DND-41 (cell line): ENCODE results near the gene DOC2A.
"Not testable (repeated sequence)": the region's sequence is repeated elsewhere in the genome, so short reads cannot be mapped to it uniquely, and the experiment has no call there.

Experiments used
- ATAC-seq: fragments of 200-7000 bp; cut with Tn5 transposase; 3 replicates; pipeline ENCODE4 v1.9.1; 2021; ENCODE audit warnings: low read depth; ENCODE audit not compliant: insufficient read depth
- DNase-seq: peaks from one replicate; pipeline ENCODE4 v3.0.0-alpha.2; 2020
- H2AFZ ChIP-seq: 2 replicates; pipeline ENCODE4 v1.6.0; 2012; ENCODE audit warnings: low read depth, low read length
- H3K27ac ChIP-seq: 2 replicates; pipeline ENCODE4 v1.5.1; 2012; ENCODE audit warnings: low read length, inconsistent platforms
- H3K27me3 ChIP-seq: fragments of 200-600 bp; sonication (generic); 2 replicates; pipeline ENCODE4 v1.6.0; 2012; ENCODE audit warnings: low read length, mild to moderate bottlenecking, inconsistent platforms; ENCODE audit not compliant: insufficient read depth, poor library complexity
- H3K36me3 ChIP-seq: 2 replicates; pipeline ENCODE4 v1.5.1; 2012; ENCODE audit warnings: low read length, inconsistent platforms; ENCODE audit not compliant: insufficient read depth
- H3K4me1 ChIP-seq: 2 replicates; pipeline ENCODE4 v1.5.1; 2012; ENCODE audit warnings: mild to moderate bottlenecking, low read length; ENCODE audit not compliant: insufficient read depth
- H3K4me2 ChIP-seq: 2 replicates; pipeline ENCODE4 v1.6.0; 2012; ENCODE audit warnings: mild to moderate bottlenecking, moderate library complexity, low read length, inconsistent platforms; ENCODE audit not compliant: insufficient read depth
- H3K4me3 ChIP-seq, 2 experiments: fragments of 200-600 bp in 1 of 2; shearing (Covaris generic) in 1 of 2; 2 replicates each; pipeline ENCODE4 v1.5.1; 2012 to 2016; ENCODE audit warnings: inconsistent platforms in 2 of 2, low read length in 2 of 2, mild to moderate bottlenecking in 2 of 2, low read depth in 1 of 2, moderate library complexity in 1 of 2
- H3K79me2 ChIP-seq: 2 replicates; pipeline ENCODE4 v1.6.0; 2012; ENCODE audit warnings: low read length, inconsistent platforms; ENCODE audit not compliant: insufficient read depth
- H3K9ac ChIP-seq: 2 replicates; pipeline ENCODE4 v1.6.0; 2012; ENCODE audit warnings: low read depth, mild to moderate bottlenecking, inconsistent platforms, low read length, moderate library complexity
- H3K9me3 ChIP-seq: 2 replicates; pipeline ENCODE4 v1.5.1; 2012; ENCODE audit warnings: low read length, moderate library complexity, mild to moderate bottlenecking, inconsistent platforms; ENCODE audit not compliant: insufficient read depth, severe bottlenecking
- H4K20me1 ChIP-seq: 2 replicates; pipeline ENCODE4 v1.6.0; 2012; ENCODE audit warnings: low read length; ENCODE audit not compliant: insufficient read depth
- EZH2 ChIP-seq: IDR thresholded peaks from 3 replicates; pipeline ENCODE4 v1.6.1; 2012; ENCODE audit warnings: borderline replicate concordance, low read depth, mild to moderate bottlenecking, moderate library complexity, low read length, inconsistent platforms; ENCODE audit not compliant: severe bottlenecking
- TF ChIP-seq, protein P1 (sequence below): IDR thresholded peaks from 2 replicates; pipeline ENCODE4 v1.5.1; 2012; ENCODE audit warnings: borderline replicate concordance, low read length, moderate library complexity, mild to moderate bottlenecking; ENCODE audit not compliant: poor library complexity, severe bottlenecking; ENCODE audit errors: extremely low read depth

Gene DOC2A

DNA sequence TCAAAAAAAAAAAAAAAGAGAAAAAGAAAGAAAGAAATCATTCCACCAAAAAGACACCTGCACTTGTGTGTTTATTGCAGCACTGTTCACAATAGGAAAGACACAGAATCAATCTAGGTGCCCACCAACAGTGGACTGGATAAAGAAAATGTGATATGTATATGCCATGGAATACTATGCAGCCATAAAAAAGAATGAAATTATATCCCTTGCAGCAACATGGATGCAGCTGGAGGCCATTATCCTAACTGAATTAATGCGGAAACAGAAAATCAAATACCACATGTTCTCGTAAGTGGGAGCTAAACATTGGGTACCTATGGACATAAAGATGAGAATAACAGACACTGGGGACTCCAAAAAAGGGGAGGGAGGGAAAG, 6.4 kb upstream of the DOC2A start:
- H3K4me1 ChIP-seq, result peaks cover 16% of the 10 kb centered on the region
- no peaks in the 10 kb centered on the region for H3K27me3 ChIP-seq
- no peaks in the 10 kb centered on the region for H3K36me3 ChIP-seq
- H3K4me3 ChIP-seq, result no peak overlapping the region
- H3K9ac ChIP-seq, result no peak overlapping the region
- no peaks in the 10 kb centered on the region for H3K79me2 ChIP-seq
- ATAC-seq (no peak), DNase-seq (no peak)
- no peak overlapping the region for H3K4me2 ChIP-seq
- H3K9me3 ChIP-seq, result no peaks in the 10 kb centered on the region
- no peak overlapping the region for H2AFZ ChIP-seq
- TF ChIP-seq EZH2, result no peak
- H3K27ac ChIP-seq, result no peak overlapping the region
- H4K20me1 ChIP-seq, result no peaks in the 10 kb centered on the region

DNA sequence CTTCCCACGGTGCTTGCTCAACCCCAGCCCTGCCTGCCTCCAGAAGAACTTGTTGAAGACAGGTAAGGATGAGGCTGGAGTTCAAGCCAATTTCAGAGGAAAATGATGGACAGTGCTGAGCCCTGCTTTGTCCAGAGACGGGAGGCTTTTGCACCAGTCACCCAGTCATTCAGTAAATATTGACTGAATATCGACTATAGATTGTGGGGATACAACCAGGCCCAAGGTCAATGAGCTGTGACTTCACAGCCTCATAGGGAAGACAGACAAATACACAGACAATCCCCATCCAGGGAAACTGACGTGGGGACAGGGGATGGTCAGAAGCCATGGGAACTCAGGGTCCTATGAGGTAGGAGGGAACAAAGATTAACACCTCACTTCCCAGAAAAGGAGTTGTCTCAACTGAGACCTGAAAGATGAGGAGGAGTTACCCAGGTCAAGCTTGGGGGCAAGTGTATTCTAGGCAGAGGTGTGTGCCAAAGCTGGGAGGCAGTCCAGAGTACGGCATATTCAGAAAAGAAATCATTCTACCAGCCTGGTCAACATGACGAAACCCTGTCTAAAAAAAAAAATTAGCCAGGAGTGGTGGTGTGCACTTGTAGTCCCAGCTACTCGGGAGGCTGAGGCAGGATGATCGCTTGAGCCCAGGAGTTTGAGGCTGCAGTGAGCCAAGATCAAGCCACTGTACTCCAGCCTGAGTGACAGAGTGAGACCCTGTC, 5.9 kb upstream of the DOC2A start:
- no peak overlapping the region for H3K4me3 ChIP-seq
- no peaks in the 10 kb centered on the region for H3K79me2 ChIP-seq
- no peaks in the 10 kb centered on the region for H3K9me3 ChIP-seq
- H3K27me3 ChIP-seq, result no peaks in the 10 kb centered on the region
- TF ChIP-seq, protein P1, sequence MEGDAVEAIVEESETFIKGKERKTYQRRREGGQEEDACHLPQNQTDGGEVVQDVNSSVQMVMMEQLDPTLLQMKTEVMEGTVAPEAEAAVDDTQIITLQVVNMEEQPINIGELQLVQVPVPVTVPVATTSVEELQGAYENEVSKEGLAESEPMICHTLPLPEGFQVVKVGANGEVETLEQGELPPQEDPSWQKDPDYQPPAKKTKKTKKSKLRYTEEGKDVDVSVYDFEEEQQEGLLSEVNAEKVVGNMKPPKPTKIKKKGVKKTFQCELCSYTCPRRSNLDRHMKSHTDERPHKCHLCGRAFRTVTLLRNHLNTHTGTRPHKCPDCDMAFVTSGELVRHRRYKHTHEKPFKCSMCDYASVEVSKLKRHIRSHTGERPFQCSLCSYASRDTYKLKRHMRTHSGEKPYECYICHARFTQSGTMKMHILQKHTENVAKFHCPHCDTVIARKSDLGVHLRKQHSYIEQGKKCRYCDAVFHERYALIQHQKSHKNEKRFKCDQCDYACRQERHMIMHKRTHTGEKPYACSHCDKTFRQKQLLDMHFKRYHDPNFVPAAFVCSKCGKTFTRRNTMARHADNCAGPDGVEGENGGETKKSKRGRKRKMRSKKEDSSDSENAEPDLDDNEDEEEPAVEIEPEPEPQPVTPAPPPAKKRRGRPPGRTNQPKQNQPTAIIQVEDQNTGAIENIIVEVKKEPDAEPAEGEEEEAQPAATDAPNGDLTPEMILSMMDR, result no peak
- no peak for TF ChIP-seq EZH2
- H3K36me3 ChIP-seq, result no peaks in the 10 kb centered on the region
- H2AFZ ChIP-seq, result no peak overlapping the region
- DNase-seq (no peak), ATAC-seq (no peak)
- H3K9ac ChIP-seq, result no peak overlapping the region
- peaks cover 15% of the 10 kb centered on the region for H3K4me1 ChIP-seq
- H3K27ac ChIP-seq, result no peak overlapping the region
- H4K20me1 ChIP-seq, result no peaks in the 10 kb centered on the region
- no peak overlapping the region for H3K4me2 ChIP-seq

DNA sequence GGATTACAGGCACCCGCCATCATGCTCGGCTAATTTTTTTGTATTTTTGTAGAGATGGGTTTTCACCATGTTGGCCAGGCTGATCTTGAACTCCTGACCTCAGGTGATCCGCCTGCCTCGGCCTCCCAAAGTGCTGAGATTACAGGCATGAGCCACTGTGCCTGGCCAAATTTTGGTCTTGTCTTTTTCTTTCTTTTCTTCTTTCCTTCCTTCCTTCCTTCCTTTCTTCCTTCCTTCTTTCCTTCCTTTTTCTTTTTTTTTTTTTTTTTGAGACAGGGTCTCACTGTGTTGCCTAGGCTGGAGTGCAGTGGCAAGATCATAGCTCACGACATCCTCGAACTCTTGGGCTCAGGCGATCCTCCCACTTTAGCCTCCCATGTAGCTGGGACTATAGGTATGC, 4.6 kb upstream of the DOC2A start:
- H3K4me2 ChIP-seq, H3K9ac ChIP-seq, H3K9me3 ChIP-seq, H3K79me2 ChIP-seq, H2AFZ ChIP-seq, DNase-seq, H3K27me3 ChIP-seq, H4K20me1 ChIP-seq, ATAC-seq, H3K4me3 ChIP-seq, H3K36me3 ChIP-seq, H3K27ac ChIP-seq: not testable (repeated sequence)
- peaks cover 13% of the 10 kb centered on the region for H3K4me1 ChIP-seq

DNA sequence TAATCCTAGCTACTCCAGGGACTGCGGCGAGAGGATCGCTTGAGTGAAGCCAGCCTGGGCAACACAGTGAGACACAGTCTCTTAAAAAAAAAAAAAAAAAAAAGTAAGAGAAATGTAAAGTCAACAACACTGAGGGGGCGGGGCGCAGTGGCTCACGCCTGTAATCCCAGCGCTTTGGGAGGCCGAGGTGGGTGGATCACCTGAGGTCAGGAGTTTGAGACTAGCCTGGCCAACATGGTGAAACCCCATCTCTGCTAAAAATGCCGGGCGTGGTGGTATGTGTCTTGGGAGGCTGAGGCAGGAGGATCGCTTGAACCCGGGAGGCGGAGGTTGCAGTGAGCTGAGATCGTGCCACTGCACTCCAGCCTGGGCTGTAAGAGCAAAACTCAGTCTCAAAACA, 1.8 kb upstream of the DOC2A start:
- H3K4me1 ChIP-seq, result peaks cover 17% of the 10 kb centered on the region
- not testable (repeated sequence) for H3K9me3 ChIP-seq, H3K79me2 ChIP-seq, H4K20me1 ChIP-seq, H3K4me2 ChIP-seq, H2AFZ ChIP-seq, DNase-seq, H3K27me3 ChIP-seq, H3K9ac ChIP-seq, H3K27ac ChIP-seq, ATAC-seq, H3K4me3 ChIP-seq, H3K36me3 ChIP-seq
